GM23338 (cell line): ENCODE measurements around the gene SLC2A2. TPM values are rescaled to one million over a fixed set of nuclear protein-coding genes. Genes with fewer than 3 reads are reported as not detected.

Source experiments
- ATAC-seq: fragments of 200-7000 bp; cut with Tn5 transposase; 3 replicates; pipeline ENCODE4 v1.9.1; 2020
- DNase-seq: peaks from one replicate; pipeline ENCODE4 v3.0.0-alpha.2; 2015; ENCODE audit warnings: low spot score
- H2AFZ ChIP-seq: fragments of 200-600 bp; sonication (generic); 2 replicates; pipeline ENCODE4 v1.8.0; 2016; ENCODE audit warnings: antibody characterized with exemption, mild to moderate bottlenecking, moderate library complexity
- H3F3A ChIP-seq: fragments of 200-600 bp; sonication (generic); replicated peaks from 2 replicates; pipeline ENCODE4 v1.8.0; 2017; ENCODE audit warnings: antibody characterized with exemption, mixed run types, low read depth
- H3K27ac ChIP-seq: fragments of 200-600 bp; sonication (generic); 2 replicates; pipeline ENCODE4 v1.6.1; 2016; ENCODE audit warnings: low read depth
- H3K27me3 ChIP-seq: fragments of 200-600 bp; sonication (generic); 2 replicates; pipeline ENCODE4 v1.8.0; 2016; ENCODE audit warnings: mild to moderate bottlenecking, mixed run types, moderate library complexity; ENCODE audit not compliant: insufficient read depth
- H3K36me3 ChIP-seq: fragments of 200-600 bp; sonication (generic); 2 replicates; pipeline ENCODE4 v1.8.0; 2016; ENCODE audit warnings: mild to moderate bottlenecking; ENCODE audit not compliant: insufficient read depth
- H3K4me1 ChIP-seq: fragments of 200-600 bp; sonication (generic); 2 replicates; pipeline ENCODE4 v1.8.0; 2016; ENCODE audit warnings: mild to moderate bottlenecking, moderate library complexity; ENCODE audit not compliant: insufficient read depth
- H3K4me2 ChIP-seq: fragments of 200-600 bp; sonication (generic); 2 replicates; pipeline ENCODE4 v1.7.1; 2017; ENCODE audit warnings: mixed run types
- H3K4me3 ChIP-seq: fragments of 200-600 bp; sonication (generic); 2 replicates; pipeline ENCODE4 v1.6.1; 2016; ENCODE audit warnings: mixed run types
- H3K79me2 ChIP-seq: fragments of 200-600 bp; sonication (generic); replicated peaks from 2 replicates; pipeline ENCODE4 v1.8.0; 2017; ENCODE audit warnings: mild to moderate bottlenecking; ENCODE audit not compliant: insufficient read depth
- H3K9me2 ChIP-seq: fragments of 200-600 bp; sonication (generic); 2 replicates; pipeline ENCODE4 v1.8.0; 2017; ENCODE audit not compliant: insufficient read depth
- H4K20me1 ChIP-seq: fragments of 200-600 bp; sonication (generic); replicated peaks from 2 replicates; pipeline ENCODE4 v1.8.0; 2017; ENCODE audit warnings: mild to moderate bottlenecking; ENCODE audit not compliant: insufficient read depth
- H3K27ac Mint-ChIP-seq: 2 replicates; pipeline ENCODE4 v1.8.0; 2020; ENCODE audit warnings: inconsistent platforms, mild to moderate bottlenecking, moderate library complexity, mixed read lengths
- H3K27me3 Mint-ChIP-seq: 3 replicates; pipeline ENCODE4 v1.8.0; 2022; ENCODE audit warnings: low read depth, mild to moderate bottlenecking, moderate library complexity, mixed read lengths, inconsistent platforms; ENCODE audit not compliant: insufficient read depth, poor library complexity
- H3K36me3 Mint-ChIP-seq: 3 replicates; pipeline ENCODE4 v1.8.0; 2021; ENCODE audit warnings: low read depth, mild to moderate bottlenecking, inconsistent platforms, moderate library complexity, mixed read lengths
- H3K4me1 Mint-ChIP-seq: 3 replicates; pipeline ENCODE4 v1.8.0; 2020; ENCODE audit warnings: mild to moderate bottlenecking, inconsistent platforms, mixed read lengths
- H3K4me3 Mint-ChIP-seq: 3 replicates; pipeline ENCODE4 v1.8.0; 2021; ENCODE audit warnings: moderate library complexity, mild to moderate bottlenecking, inconsistent platforms, mixed read lengths
- H3K9me3 Mint-ChIP-seq: 3 replicates; pipeline ENCODE4 v1.8.0; 2020; ENCODE audit warnings: moderate library complexity, mild to moderate bottlenecking, inconsistent platforms, mixed read lengths
- CREB1 ChIP-seq: fragments of 250-450 bp; sonication (Bioruptor Pico); IDR thresholded peaks from 2 replicates; pipeline ENCODE4 v1.5.0; 2020; ENCODE audit warnings: low read depth, mild to moderate bottlenecking, moderate library complexity
- ETS1 ChIP-seq: IDR thresholded peaks from 2 replicates; pipeline ENCODE4 v1.6.1; 2016; ENCODE audit warnings: antibody characterized with exemption
- EZH2phosphoT487 ChIP-seq: fragments of 200-600 bp; sonication (generic); IDR thresholded peaks from one replicate; pipeline ENCODE4 v1.8.1; 2018; ENCODE audit warnings: antibody characterized with exemption; ENCODE audit not compliant: unreplicated experiment
- NANOG ChIP-seq: IDR thresholded peaks from 2 replicates; pipeline ENCODE4 v1.6.1; 2016; ENCODE audit warnings: antibody characterized with exemption, borderline replicate concordance
- REST ChIP-seq: IDR thresholded peaks from one replicate; pipeline ENCODE4 v1.6.1; 2018; ENCODE audit warnings: antibody characterized with exemption; ENCODE audit not compliant: unreplicated experiment
- polyA plus RNA-seq: library from polyadenylated mRNA; unstranded; fragments of >200 nt; fragmentation: Nextera tagmentation; extraction: Ambion mirVana; gene quantifications from 2 replicates; pipeline ENCODE4 v1.2.1, GENCODE V29; 2016
- total RNA-seq: library from RNA; depleted of rRNA; stranded (reverse); fragments of >200 nt; shearing (Covaris generic); gene quantifications from 2 replicates; pipeline ENCODE4 v1.2.3, GENCODE V29; 2014
- TF ChIP-seq, protein P1 (sequence below): fragments of 250-450 bp; sonication (Bioruptor Pico); IDR thresholded peaks from 2 replicates; pipeline ENCODE4 v1.5.0; 2020; ENCODE audit warnings: mild to moderate bottlenecking, moderate library complexity
- TF ChIP-seq, protein P2 (sequence below), 2 experiments: fragments of 200-600 bp in 1 of 2; sonication (generic) in 1 of 2; conservative IDR thresholded peaks; 2 replicates each; pipeline versions ENCODE4 v1.5.1 to v1.6.1; 2016 to 2017; ENCODE audit warnings: antibody characterized with exemption in 2 of 2, low read depth in 2 of 2, mild to moderate bottlenecking in 2 of 2, moderate library complexity in 1 of 2

The SLC2A2 gene
- total and polyA plus RNA-seq, 2 experiments from 2014 or later: not detected

DNA sequence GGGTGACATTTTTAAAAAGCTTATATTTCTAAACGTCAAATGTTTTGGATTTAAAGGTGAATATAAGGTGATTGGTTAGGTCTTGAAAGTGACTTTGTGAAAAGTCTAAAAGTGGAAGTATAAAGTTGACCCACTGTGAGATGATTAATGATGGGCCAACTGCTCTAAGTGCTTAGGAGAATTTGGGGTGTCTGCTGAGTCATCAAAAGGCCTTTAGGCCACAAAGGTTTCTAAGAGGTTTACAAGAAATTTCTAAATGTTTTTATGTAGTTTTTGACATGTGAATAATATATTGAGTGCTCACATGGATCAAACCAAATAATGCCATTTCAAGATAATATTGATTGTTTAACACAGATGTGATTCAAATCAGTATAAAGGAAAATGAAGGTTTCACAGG is 39.2 kb upstream of the SLC2A2 start:
- H3K27me3 Mint-ChIP-seq: peaks cover 8% of the 10 kb centered on the region
- H3K4me3 Mint-ChIP-seq: no peak overlapping the region
- H4K20me1 ChIP-seq: no peaks in the 10 kb centered on the region
- DNase-seq (no peak), ATAC-seq (no peak)
- no peak overlapping the region for H3K4me3 ChIP-seq
- no peaks in the 10 kb centered on the region; the same call in 2 of the 3 replicates for H3K9me3 Mint-ChIP-seq
- peaks cover 11% of the 10 kb centered on the region; the same call in 1 of the 2 replicates for H3K4me1 ChIP-seq
- TF ChIP-seq REST: no peak
- TF ChIP-seq EZH2phosphoT487: no peak
- TF ChIP-seq, protein P1, sequence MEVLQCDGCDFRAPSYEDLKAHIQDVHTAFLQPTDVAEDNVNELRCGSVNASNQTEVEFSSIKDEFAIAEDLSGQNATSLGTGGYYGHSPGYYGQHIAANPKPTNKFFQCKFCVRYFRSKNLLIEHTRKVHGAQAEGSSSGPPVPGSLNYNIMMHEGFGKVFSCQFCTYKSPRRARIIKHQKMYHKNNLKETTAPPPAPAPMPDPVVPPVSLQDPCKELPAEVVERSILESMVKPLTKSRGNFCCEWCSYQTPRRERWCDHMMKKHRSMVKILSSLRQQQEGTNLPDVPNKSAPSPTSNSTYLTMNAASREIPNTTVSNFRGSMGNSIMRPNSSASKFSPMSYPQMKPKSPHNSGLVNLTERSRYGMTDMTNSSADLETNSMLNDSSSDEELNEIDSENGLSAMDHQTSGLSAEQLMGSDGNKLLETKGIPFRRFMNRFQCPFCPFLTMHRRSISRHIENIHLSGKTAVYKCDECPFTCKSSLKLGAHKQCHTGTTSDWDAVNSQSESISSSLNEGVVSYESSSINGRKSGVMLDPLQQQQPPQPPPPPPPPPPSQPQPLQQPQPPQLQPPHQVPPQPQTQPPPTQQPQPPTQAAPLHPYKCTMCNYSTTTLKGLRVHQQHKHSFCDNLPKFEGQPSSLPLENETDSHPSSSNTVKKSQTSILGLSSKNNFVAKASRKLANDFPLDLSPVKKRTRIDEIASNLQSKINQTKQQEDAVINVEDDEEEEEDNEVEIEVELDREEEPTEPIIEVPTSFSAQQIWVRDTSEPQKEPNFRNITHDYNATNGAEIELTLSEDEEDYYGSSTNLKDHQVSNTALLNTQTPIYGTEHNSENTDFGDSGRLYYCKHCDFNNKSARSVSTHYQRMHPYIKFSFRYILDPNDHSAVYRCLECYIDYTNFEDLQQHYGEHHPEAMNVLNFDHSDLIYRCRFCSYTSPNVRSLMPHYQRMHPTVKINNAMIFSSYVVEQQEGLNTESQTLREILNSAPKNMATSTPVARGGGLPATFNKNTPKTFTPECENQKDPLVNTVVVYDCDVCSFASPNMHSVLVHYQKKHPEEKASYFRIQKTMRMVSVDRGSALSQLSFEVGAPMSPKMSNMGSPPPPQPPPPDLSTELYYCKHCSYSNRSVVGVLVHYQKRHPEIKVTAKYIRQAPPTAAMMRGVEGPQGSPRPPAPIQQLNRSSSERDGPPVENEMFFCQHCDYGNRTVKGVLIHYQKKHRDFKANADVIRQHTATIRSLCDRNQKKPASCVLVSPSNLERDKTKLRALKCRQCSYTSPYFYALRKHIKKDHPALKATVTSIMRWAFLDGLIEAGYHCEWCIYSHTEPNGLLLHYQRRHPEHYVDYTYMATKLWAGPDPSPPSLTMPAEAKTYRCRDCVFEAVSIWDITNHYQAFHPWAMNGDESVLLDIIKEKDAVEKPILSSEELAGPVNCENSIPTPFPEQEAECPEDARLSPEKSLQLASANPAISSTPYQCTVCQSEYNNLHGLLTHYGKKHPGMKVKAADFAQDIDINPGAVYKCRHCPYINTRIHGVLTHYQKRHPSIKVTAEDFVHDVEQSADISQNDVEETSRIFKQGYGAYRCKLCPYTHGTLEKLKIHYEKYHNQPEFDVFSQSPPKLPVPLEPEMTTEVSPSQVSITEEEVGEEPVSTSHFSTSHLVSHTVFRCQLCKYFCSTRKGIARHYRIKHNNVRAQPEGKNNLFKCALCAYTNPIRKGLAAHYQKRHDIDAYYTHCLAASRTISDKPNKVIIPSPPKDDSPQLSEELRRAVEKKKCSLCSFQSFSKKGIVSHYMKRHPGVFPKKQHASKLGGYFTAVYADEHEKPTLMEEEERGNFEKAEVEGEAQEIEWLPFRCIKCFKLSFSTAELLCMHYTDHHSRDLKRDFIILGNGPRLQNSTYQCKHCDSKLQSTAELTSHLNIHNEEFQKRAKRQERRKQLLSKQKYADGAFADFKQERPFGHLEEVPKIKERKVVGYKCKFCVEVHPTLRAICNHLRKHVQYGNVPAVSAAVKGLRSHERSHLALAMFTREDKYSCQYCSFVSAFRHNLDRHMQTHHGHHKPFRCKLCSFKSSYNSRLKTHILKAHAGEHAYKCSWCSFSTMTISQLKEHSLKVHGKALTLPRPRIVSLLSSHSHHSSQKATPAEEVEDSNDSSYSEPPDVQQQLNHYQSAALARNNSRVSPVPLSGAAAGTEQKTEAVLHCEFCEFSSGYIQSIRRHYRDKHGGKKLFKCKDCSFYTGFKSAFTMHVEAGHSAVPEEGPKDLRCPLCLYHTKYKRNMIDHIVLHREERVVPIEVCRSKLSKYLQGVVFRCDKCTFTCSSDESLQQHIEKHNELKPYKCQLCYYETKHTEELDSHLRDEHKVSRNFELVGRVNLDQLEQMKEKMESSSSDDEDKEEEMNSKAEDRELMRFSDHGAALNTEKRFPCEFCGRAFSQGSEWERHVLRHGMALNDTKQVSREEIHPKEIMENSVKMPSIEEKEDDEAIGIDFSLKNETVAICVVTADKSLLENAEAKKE (CRISPR knock-in tag): no peak
- no peak for TF ChIP-seq ETS1
- TF ChIP-seq CREB1 (CRISPR knock-in tag): no peak
- TF ChIP-seq, protein P2, sequence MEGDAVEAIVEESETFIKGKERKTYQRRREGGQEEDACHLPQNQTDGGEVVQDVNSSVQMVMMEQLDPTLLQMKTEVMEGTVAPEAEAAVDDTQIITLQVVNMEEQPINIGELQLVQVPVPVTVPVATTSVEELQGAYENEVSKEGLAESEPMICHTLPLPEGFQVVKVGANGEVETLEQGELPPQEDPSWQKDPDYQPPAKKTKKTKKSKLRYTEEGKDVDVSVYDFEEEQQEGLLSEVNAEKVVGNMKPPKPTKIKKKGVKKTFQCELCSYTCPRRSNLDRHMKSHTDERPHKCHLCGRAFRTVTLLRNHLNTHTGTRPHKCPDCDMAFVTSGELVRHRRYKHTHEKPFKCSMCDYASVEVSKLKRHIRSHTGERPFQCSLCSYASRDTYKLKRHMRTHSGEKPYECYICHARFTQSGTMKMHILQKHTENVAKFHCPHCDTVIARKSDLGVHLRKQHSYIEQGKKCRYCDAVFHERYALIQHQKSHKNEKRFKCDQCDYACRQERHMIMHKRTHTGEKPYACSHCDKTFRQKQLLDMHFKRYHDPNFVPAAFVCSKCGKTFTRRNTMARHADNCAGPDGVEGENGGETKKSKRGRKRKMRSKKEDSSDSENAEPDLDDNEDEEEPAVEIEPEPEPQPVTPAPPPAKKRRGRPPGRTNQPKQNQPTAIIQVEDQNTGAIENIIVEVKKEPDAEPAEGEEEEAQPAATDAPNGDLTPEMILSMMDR (conservative IDR thresholded peaks at IDR 0.05; ENCODE audit: low read depth in 2 of 2): no peak
- TF ChIP-seq NANOG: no peak
- peaks cover 18% of the 10 kb centered on the region for H3K4me1 Mint-ChIP-seq
- H3K36me3 ChIP-seq: no peaks in the 10 kb centered on the region
- H3K4me2 ChIP-seq: no peak overlapping the region
- H3F3A ChIP-seq: no peaks in the 10 kb centered on the region
- H3K27ac Mint-ChIP-seq: no peak overlapping the region
- no peak overlapping the region for H3K27ac ChIP-seq
- no peaks in the 10 kb centered on the region for H3K79me2 ChIP-seq
- peaks cover 4% of the 10 kb centered on the region; the same call in 1 of the 2 replicates for H3K9me2 ChIP-seq
- H2AFZ ChIP-seq: no peak overlapping the region
- peaks cover 23% of the 10 kb centered on the region for H3K36me3 Mint-ChIP-seq
- H3K27me3 ChIP-seq: no peaks in the 10 kb centered on the region
